Mesendoderm (in vitro differentiated cells): ENCODE results near the gene UGT2B15.

Experiments
- DNase-seq: peaks from one replicate; pipeline ENCODE4 v3.0.0; 2013
- H2AK5ac ChIP-seq: 2 replicates; pipeline ENCODE4 v1.6.1; 2013; ENCODE audit warnings: low read length, inconsistent platforms
- H2BK120ac ChIP-seq: 2 replicates; pipeline ENCODE4 v1.6.1; 2013; ENCODE audit warnings: low read depth, mild to moderate bottlenecking, low read length, moderate library complexity, mixed read lengths
- H2BK15ac ChIP-seq: replicated peaks from 2 replicates; pipeline ENCODE4 v1.6.1; 2013; ENCODE audit warnings: low read depth, mild to moderate bottlenecking, moderate library complexity
- H2BK5ac ChIP-seq: 2 replicates; pipeline ENCODE4 v1.6.1; 2013; ENCODE audit warnings: low read length, inconsistent platforms
- H3K18ac ChIP-seq: 2 replicates; pipeline ENCODE4 v1.6.1; 2013; ENCODE audit warnings: mild to moderate bottlenecking, low read length, mixed read lengths
- H3K23ac ChIP-seq: one replicate; pipeline ENCODE4 v1.6.1; 2013; ENCODE audit warnings: low read length
- H3K27ac ChIP-seq: 2 replicates; pipeline ENCODE4 v1.5.1; 2013; ENCODE audit warnings: low read depth, mild to moderate bottlenecking, inconsistent platforms, low read length, moderate library complexity
- H3K27me3 ChIP-seq: 2 replicates; pipeline ENCODE4 v1.6.1; 2013; ENCODE audit warnings: low read length, control low read depth, mild to moderate bottlenecking, inconsistent platforms; ENCODE audit not compliant: insufficient read depth, poor library complexity
- H3K36me3 ChIP-seq: 2 replicates; pipeline ENCODE4 v1.6.1; 2013; ENCODE audit warnings: low read length, inconsistent platforms; ENCODE audit not compliant: control insufficient read depth, insufficient read depth
- H3K4ac ChIP-seq: one replicate; pipeline ENCODE4 v1.6.1; 2013; ENCODE audit warnings: low read depth, mild to moderate bottlenecking, low read length, moderate library complexity
- H3K4me1 ChIP-seq: 2 replicates; pipeline ENCODE4 v1.6.1; 2013; ENCODE audit warnings: low read depth, low read length, inconsistent platforms; ENCODE audit not compliant: control insufficient read depth
- H3K4me2 ChIP-seq: 2 replicates; pipeline ENCODE4 v1.6.1; 2013; ENCODE audit warnings: low read length
- H3K4me3 ChIP-seq: 2 replicates; pipeline ENCODE4 v1.5.1; 2013; ENCODE audit warnings: mild to moderate bottlenecking, low read length
- H3K56ac ChIP-seq: one replicate; pipeline ENCODE4 v1.6.1; 2013; ENCODE audit warnings: low read length
- H3K79me1 ChIP-seq: 2 replicates; pipeline ENCODE4 v1.6.1; 2013; ENCODE audit warnings: low read length, inconsistent platforms
- H3K79me2 ChIP-seq: 2 replicates; pipeline ENCODE4 v1.6.1; 2013; ENCODE audit warnings: mild to moderate bottlenecking, low read length; ENCODE audit not compliant: control insufficient read depth, insufficient read depth
- H3K9ac ChIP-seq: 2 replicates; pipeline ENCODE4 v1.6.1; 2013; ENCODE audit warnings: low read length, inconsistent platforms
- H4K5ac ChIP-seq: one replicate; pipeline ENCODE4 v1.6.1; 2013; ENCODE audit warnings: low read length
- H4K8ac ChIP-seq: one replicate; pipeline ENCODE4 v1.6.1; 2013; ENCODE audit warnings: low read depth, mild to moderate bottlenecking, control low read depth, low read length, moderate library complexity
- WGBS: extraction: QIAGEN DNeasy Blood & Tissue Kit; methylation state at CpG from one replicate; pipeline ENCODE4 v1.1.7; 2013; ENCODE audit warnings: low lambda C conversion rate, missing lambda C conversion rate; ENCODE audit not compliant: insufficient coverage; ENCODE audit errors: extremely low coverage; 5-methylcytosine and 5-hydroxymethylcytosine counted together

The UGT2B15 gene

GRCh38 chr4:68615699-68616422 lies 54.6 kb downstream of the UGT2B15 start:
- H3K36me3 ChIP-seq: no peaks in the 10 kb centered on the region
- H3K79me1 ChIP-seq: no peaks in the 10 kb centered on the region
- H3K4me1 ChIP-seq: no peaks in the 10 kb centered on the region
- no peaks in the 10 kb centered on the region for H3K27me3 ChIP-seq
- H3K23ac ChIP-seq: no peak overlapping the region
- no peak overlapping the region for H2AK5ac ChIP-seq
- DNase-seq: no peak
- H3K27ac ChIP-seq: no peak overlapping the region
- WGBS: no CpG with 5 or more reads among the region's 11 CpGs
- no peak overlapping the region for H4K5ac ChIP-seq
- H3K56ac ChIP-seq: no peak overlapping the region
- no peaks in the 10 kb centered on the region for H3K79me2 ChIP-seq
- H3K9ac ChIP-seq: no peak overlapping the region
- H3K4me3 ChIP-seq: no peak overlapping the region
- H2BK15ac ChIP-seq: no peak overlapping the region
- H2BK5ac ChIP-seq: no peak overlapping the region
- no peak overlapping the region for H3K18ac ChIP-seq
- H4K8ac ChIP-seq: no peak overlapping the region
- H3K4ac ChIP-seq: no peak overlapping the region
- H3K4me2 ChIP-seq: no peak overlapping the region
- H2BK120ac ChIP-seq: no peak overlapping the region

DNA sequence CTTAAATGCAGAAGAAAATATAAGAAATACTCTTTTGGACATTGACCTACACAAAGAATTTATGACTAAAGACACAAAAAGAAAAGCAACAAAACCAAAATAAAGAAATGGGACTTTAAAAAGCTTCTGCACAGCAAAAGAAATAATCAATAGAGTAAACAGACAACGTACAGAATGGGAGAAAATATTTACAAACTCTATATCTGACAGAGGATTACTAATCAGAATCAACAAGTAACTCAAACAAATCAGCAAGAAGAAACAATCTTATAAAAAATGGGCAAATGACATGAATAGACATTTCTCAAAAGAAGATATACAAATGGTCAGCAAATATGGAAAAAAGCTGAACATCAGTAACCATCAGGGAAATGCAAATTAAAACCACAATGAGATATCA lies 56.7 kb downstream of the UGT2B15 start:
- Histone ChIP-seq H2AK5ac (no peak overlapping the region), H4K5ac (no peak overlapping the region), H3K36me3 (no peaks in the 10 kb centered on the region), H3K27ac (no peak overlapping the region), H3K18ac (no peak overlapping the region), H3K27me3 (no peaks in the 10 kb centered on the region), H4K8ac (no peak overlapping the region), H3K4me1 (no peaks in the 10 kb centered on the region), H2BK5ac (no peak overlapping the region), H3K4ac (no peak overlapping the region), H3K56ac (no peak overlapping the region), H2BK120ac (no peak overlapping the region), H2BK15ac (no peak overlapping the region), H3K23ac (no peak overlapping the region), H3K4me3 (no peak overlapping the region), H3K4me2 (no peak overlapping the region), H3K79me2 (no peaks in the 10 kb centered on the region), H3K79me1 (no peaks in the 10 kb centered on the region), H3K9ac (no peak overlapping the region)
- no CpG with 5 or more reads among the region's 1 CpG for WGBS
- DNase-seq: no peak

DNA sequence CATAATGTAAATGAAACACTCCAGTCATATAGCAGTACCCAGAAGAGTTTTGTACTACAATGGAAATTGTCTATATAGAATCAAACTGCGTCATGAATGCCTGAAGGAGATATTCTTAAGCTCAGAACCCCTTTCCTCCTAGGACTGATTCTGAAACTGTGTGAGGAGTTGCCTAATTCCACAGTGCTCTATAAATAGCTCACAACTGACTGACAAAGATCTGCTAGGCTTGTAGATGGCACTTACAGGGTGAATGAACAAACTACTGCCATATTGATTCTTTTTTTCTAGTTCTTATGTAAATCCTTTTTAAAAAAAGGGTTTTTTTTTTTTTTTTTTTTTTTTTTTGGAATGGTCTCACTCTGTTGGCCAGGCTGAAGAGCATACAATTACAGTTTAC lies 64.2 kb downstream of the UGT2B15 start:
- H3K79me2 ChIP-seq: no peaks in the 10 kb centered on the region
- H3K23ac ChIP-seq: no peak overlapping the region
- no peaks in the 10 kb centered on the region for H3K79me1 ChIP-seq
- no peaks in the 10 kb centered on the region for H3K36me3 ChIP-seq
- WGBS: no CpG with 5 or more reads among the region's 1 CpG
- no peak overlapping the region for H3K27ac ChIP-seq
- H2BK15ac ChIP-seq: no peak overlapping the region
- no peak overlapping the region for H4K5ac ChIP-seq
- no peak overlapping the region for H3K18ac ChIP-seq
- DNase-seq: no peak
- no peaks in the 10 kb centered on the region for H3K4me1 ChIP-seq
- no peak overlapping the region for H2BK5ac ChIP-seq
- no peak overlapping the region for H3K9ac ChIP-seq
- no peak overlapping the region for H3K4ac ChIP-seq
- H2AK5ac ChIP-seq: no peak overlapping the region
- no peak overlapping the region for H4K8ac ChIP-seq
- H2BK120ac ChIP-seq: no peak overlapping the region
- no peak overlapping the region for H3K4me2 ChIP-seq
- H3K4me3 ChIP-seq: no peak overlapping the region
- H3K27me3 ChIP-seq: no peaks in the 10 kb centered on the region
- no peak overlapping the region for H3K56ac ChIP-seq

GRCh38 chr4:68599150-68599549 lies 71.3 kb downstream of the UGT2B15 start:
- no CpG with 5 or more reads among the region's 3 CpGs for WGBS
- Histone ChIP-seq H3K79me2 (no peaks in the 10 kb centered on the region), H3K4ac (no peak overlapping the region), H3K18ac (no peak overlapping the region), H3K27ac (no peak overlapping the region), H4K8ac (no peak overlapping the region), H2AK5ac (no peak overlapping the region), H3K4me3 (no peak overlapping the region), H3K36me3 (no peaks in the 10 kb centered on the region), H3K23ac (no peak overlapping the region), H3K27me3 (no peaks in the 10 kb centered on the region), H2BK120ac (no peak overlapping the region), H3K4me2 (no peak overlapping the region), H2BK5ac (no peak overlapping the region), H3K79me1 (no peaks in the 10 kb centered on the region), H2BK15ac (no peak overlapping the region), H4K5ac (no peak overlapping the region), H3K56ac (no peak overlapping the region), H3K9ac (no peak overlapping the region), H3K4me1 (no peaks in the 10 kb centered on the region)
- no peak for DNase-seq

DNA sequence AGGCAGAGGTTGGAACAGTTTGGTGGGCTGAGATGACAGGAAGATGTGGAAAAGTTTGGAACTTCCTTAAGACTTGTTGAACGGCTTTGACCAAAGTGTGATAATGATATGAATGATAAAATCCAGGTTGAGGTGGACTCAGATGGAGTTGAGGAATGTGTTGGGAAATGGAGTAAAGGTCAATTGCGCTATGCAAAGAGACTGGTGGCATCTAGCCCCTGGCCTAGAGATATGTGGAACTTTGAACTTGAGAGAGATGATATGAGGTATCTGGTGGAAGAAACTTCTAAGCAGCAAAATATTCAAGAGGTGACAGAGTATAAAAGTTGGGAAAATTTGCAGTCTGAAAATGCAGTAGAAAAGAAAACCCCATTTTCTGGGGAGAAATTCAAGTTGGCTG lies 73.0 kb downstream of the UGT2B15 start:
- Histone ChIP-seq H3K4me3 (no peak overlapping the region), H3K4ac (no peak overlapping the region), H3K27me3 (no peaks in the 10 kb centered on the region), H3K4me2 (no peak overlapping the region), H3K36me3 (no peaks in the 10 kb centered on the region), H3K79me2 (no peaks in the 10 kb centered on the region), H3K23ac (no peak overlapping the region), H2BK5ac (no peak overlapping the region), H3K27ac (no peak overlapping the region), H3K4me1 (no peaks in the 10 kb centered on the region), H3K56ac (no peak overlapping the region), H3K79me1 (no peaks in the 10 kb centered on the region), H2BK15ac (no peak overlapping the region), H2BK120ac (no peak overlapping the region), H2AK5ac (no peak overlapping the region), H4K5ac (no peak overlapping the region), H3K9ac (no peak overlapping the region), H4K8ac (no peak overlapping the region), H3K18ac (no peak overlapping the region)
- DNase-seq: no peak
- no CpG with 5 or more reads among the region's 2 CpGs for WGBS
